ENCODE data around the gene CPLX3.

Gene CPLX3

DNA sequence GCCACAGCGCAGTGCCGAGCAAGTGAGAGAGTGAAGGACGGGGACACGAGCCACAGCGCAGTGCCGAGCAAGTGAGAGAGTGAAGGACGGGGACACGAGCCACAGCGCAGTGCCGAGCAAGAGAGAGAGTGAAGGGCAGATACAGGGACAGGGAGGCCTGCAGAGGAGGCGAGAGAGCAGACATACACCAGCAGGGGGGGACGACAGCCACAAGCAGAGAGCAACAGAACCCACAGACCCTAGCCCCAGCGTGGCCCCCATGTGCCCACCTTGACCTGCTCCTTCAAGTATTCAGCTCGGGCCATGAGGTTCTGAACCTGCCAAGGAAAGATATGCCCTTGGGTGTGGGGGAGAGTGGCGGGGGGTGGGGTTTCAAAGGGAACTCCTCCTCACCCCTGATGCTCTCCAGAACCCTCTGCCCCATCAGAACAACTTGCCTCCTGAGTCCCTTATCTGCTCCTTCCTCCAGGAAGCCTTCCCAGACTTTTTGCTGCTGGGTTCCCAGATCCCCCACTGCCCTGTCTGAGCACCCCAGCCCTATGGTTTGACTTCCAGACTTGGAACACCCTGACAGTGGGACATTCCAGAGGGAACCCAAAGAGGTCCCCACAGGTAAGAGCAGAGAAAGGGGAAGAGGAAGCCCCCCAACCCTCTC is 11.2 kb downstream of the CPLX3 start:
- TF ChIP-seq MYC (IDR thresholded peaks at IDR 0.05; ENCODE audit: low read depth, low read length) (no peak), MAX (IDR thresholded peaks at IDR 0.05; ENCODE audit: low read depth, low read length) (no peak), POLR2A (IDR thresholded peaks at IDR 0.05; ENCODE audit: extremely low read depth, insufficient read length) (no peak)
- TF ChIP-seq, protein P1, sequence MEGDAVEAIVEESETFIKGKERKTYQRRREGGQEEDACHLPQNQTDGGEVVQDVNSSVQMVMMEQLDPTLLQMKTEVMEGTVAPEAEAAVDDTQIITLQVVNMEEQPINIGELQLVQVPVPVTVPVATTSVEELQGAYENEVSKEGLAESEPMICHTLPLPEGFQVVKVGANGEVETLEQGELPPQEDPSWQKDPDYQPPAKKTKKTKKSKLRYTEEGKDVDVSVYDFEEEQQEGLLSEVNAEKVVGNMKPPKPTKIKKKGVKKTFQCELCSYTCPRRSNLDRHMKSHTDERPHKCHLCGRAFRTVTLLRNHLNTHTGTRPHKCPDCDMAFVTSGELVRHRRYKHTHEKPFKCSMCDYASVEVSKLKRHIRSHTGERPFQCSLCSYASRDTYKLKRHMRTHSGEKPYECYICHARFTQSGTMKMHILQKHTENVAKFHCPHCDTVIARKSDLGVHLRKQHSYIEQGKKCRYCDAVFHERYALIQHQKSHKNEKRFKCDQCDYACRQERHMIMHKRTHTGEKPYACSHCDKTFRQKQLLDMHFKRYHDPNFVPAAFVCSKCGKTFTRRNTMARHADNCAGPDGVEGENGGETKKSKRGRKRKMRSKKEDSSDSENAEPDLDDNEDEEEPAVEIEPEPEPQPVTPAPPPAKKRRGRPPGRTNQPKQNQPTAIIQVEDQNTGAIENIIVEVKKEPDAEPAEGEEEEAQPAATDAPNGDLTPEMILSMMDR (IDR thresholded peaks at IDR 0.05; ENCODE audit: low read depth, low read length) = no peak
- DNase-seq (ENCODE audit: low read depth) = no peak
- H3K4me3 ChIP-seq (ENCODE audit: low read depth, low read length) = no peak overlapping the region

- TF ChIP-seq POLR2A (IDR thresholded peaks at IDR 0.05; ENCODE audit: extremely low read depth, insufficient read length) (no peak), MAX (IDR thresholded peaks at IDR 0.05; ENCODE audit: low read depth, low read length) (no peak), MYC (IDR thresholded peaks at IDR 0.05; ENCODE audit: low read depth, low read length) (no peak)
- TF ChIP-seq, protein P1 (IDR thresholded peaks at IDR 0.05; ENCODE audit: low read depth, low read length) = no peak
- no peak overlapping the region for H3K4me3 ChIP-seq (ENCODE audit: low read depth, low read length)
- DNase-seq (ENCODE audit: low read depth) = no peak
These were observed 11.7 kb downstream of the CPLX3 start for GRCh38 chr15:74838137-74838516.

GRCh38 chr15:74838746-74839525 is 12.5 kb downstream of the CPLX3 start:
- peak; percentile 53 for DNase-seq (ENCODE audit: low read depth)
- H3K4me3 ChIP-seq (ENCODE audit: low read depth, low read length) = no peak overlapping the region
- TF ChIP-seq, protein P1 (IDR thresholded peaks at IDR 0.05; ENCODE audit: low read depth, low read length) = no peak
- TF ChIP-seq MAX (IDR thresholded peaks at IDR 0.05; ENCODE audit: low read depth, low read length) (no peak), POLR2A (IDR thresholded peaks at IDR 0.05; ENCODE audit: extremely low read depth, insufficient read length) (no peak), MYC (IDR thresholded peaks at IDR 0.05; ENCODE audit: low read depth, low read length) (no peak)

GRCh38 chr15:74839526-74840395 is 13.3 kb downstream of the CPLX3 start:
- peak; percentile 30 for DNase-seq (ENCODE audit: low read depth)
- H3K4me3 ChIP-seq (ENCODE audit: low read depth, low read length) = no peak overlapping the region
- TF ChIP-seq MAX (IDR thresholded peaks at IDR 0.05; ENCODE audit: low read depth, low read length) = no peak
- TF ChIP-seq, protein P1 (IDR thresholded peaks at IDR 0.05; ENCODE audit: low read depth, low read length) = peak; percentile 32

GRCh38 chr15:74840851-74841775 is 14.7 kb downstream of the CPLX3 start:
- H3K4me3 ChIP-seq (ENCODE audit: low read depth, low read length) = no peak overlapping the region
- no peak for DNase-seq (ENCODE audit: low read depth)
- TF ChIP-seq, protein P1 (IDR thresholded peaks at IDR 0.05; ENCODE audit: low read depth, low read length) = no peak
- no peak for TF ChIP-seq POLR2A (IDR thresholded peaks at IDR 0.05; ENCODE audit: extremely low read depth, insufficient read length)
- no peak for TF ChIP-seq MYC (IDR thresholded peaks at IDR 0.05; ENCODE audit: low read depth, low read length)
- no peak for TF ChIP-seq MAX (IDR thresholded peaks at IDR 0.05; ENCODE audit: low read depth, low read length)

Measured in NB4 (cell line).